HFFc6 (cell line): ENCODE measurements around the gene NOS1AP. TPM values are rescaled to one million over a fixed set of nuclear protein-coding genes. Genes with fewer than 3 reads are reported as not detected.

Experiments
- DNase-seq: peaks from one replicate; pipeline ENCODE4 v3.0.0-alpha.2; 2018
- H3K27ac Mint-ChIP-seq: 2 replicates; pipeline ENCODE4 v1.8.0; 2020; ENCODE audit warnings: mild to moderate bottlenecking, mixed read lengths
- H3K27me3 Mint-ChIP-seq: 2 replicates; pipeline ENCODE4 v1.8.0; 2021; ENCODE audit warnings: mild to moderate bottlenecking, moderate library complexity, mixed read lengths; ENCODE audit not compliant: insufficient read depth
- H3K36me3 Mint-ChIP-seq: 2 replicates; pipeline ENCODE4 v1.8.0; 2021; ENCODE audit warnings: low read depth, mixed read lengths
- H3K4me1 Mint-ChIP-seq: 2 replicates; pipeline ENCODE4 v1.8.0; 2020; ENCODE audit warnings: low read depth, mixed read lengths
- H3K4me3 Mint-ChIP-seq: 2 replicates; pipeline ENCODE4 v1.8.0; 2020; ENCODE audit warnings: mild to moderate bottlenecking, moderate library complexity, mixed read lengths
- H3K9me3 Mint-ChIP-seq: 2 replicates; pipeline ENCODE4 v1.8.0; 2020; ENCODE audit warnings: mild to moderate bottlenecking, mixed read lengths
- CTCF ChIP-seq: fragments of 200-600 bp; sonication (generic); IDR thresholded peaks from 2 replicates; pipeline ENCODE4 v1.5.0; 2021; ENCODE audit warnings: antibody characterized with exemption, mild to moderate bottlenecking
- total RNA-seq, 6 experiments: library from RNA; stranded (reverse); fragmentation: NEBNext Ultra II Directional; extraction: Animal tissue kit (Norgen Biotek cat#: 25700); gene quantifications; 2 replicates in 1 of 6; 3 replicates in 5 of 6; pipeline ENCODE4 v1.2.3, GENCODE V29; 2021

NOS1AP gene
- total RNA-seq, 6 experiments from 2014 or later: 0.11 to 0.62 (median 0.29) TPM

GRCh38 chr1:162383516-162383915 is 314.0 kb downstream of the NOS1AP start:
- no peak overlapping the region for H3K27ac Mint-ChIP-seq
- DNase-seq: no peak
- no peaks in the 10 kb centered on the region for H3K9me3 Mint-ChIP-seq
- no peak for TF ChIP-seq CTCF
- H3K4me3 Mint-ChIP-seq: no peak overlapping the region
- H3K27me3 Mint-ChIP-seq: peaks cover 32% of the 10 kb centered on the region
- H3K36me3 Mint-ChIP-seq: no peaks in the 10 kb centered on the region
- peaks cover under 1% of the 10 kb centered on the region; the same call in 1 of the 2 replicates for H3K4me1 Mint-ChIP-seq

DNA sequence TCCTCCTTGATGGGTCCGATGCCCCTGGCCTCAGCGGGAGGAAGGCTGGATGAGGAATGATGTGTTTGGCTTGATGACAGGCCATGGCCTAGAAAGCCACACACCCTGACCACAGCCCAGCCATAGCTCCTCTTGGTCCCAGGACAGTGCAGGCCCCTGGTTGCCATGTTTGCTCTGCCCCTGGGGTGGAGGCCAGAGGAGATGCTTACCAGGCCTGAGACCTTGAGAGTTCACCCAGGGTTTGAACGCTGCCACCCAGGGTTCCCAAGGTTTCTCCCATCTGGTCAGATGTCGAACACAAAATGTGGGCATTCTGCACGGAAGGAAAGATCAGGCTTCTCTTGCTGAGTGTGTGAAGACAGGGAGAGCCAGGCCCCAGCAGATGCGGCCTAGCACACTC is 314.6 kb downstream of the NOS1AP start:
- H3K4me1 Mint-ChIP-seq: peaks cover 6% of the 10 kb centered on the region
- peaks cover 38% of the 10 kb centered on the region for H3K27me3 Mint-ChIP-seq
- no peak for TF ChIP-seq CTCF
- H3K4me3 Mint-ChIP-seq: no peak overlapping the region
- DNase-seq: no peak
- no peak overlapping the region for H3K27ac Mint-ChIP-seq
- H3K36me3 Mint-ChIP-seq: no peaks in the 10 kb centered on the region
- no peaks in the 10 kb centered on the region for H3K9me3 Mint-ChIP-seq

- DNase-seq: no peak
- Mint-ChIP-seq H3K27me3 (peaks cover 43% of the 10 kb centered on the region), H3K9me3 (no peaks in the 10 kb centered on the region), H3K4me3 (no peak overlapping the region), H3K36me3 (no peaks in the 10 kb centered on the region), H3K4me1 (peaks cover 12% of the 10 kb centered on the region), H3K27ac (no peak overlapping the region)
- no peak for TF ChIP-seq CTCF
These were observed 315.2 kb downstream of the NOS1AP start for GRCh38 chr1:162384601-162385279.

GRCh38 chr1:162385280-162385623 is 315.8 kb downstream of the NOS1AP start:
- TF ChIP-seq CTCF: no peak
- Mint-ChIP-seq H3K27me3 (peaks cover 45% of the 10 kb centered on the region), H3K4me3 (no peak overlapping the region), H3K4me1 (peaks cover 12% of the 10 kb centered on the region), H3K9me3 (no peaks in the 10 kb centered on the region), H3K27ac (no peak overlapping the region), H3K36me3 (no peaks in the 10 kb centered on the region)
- DNase-seq: no peak

DNA sequence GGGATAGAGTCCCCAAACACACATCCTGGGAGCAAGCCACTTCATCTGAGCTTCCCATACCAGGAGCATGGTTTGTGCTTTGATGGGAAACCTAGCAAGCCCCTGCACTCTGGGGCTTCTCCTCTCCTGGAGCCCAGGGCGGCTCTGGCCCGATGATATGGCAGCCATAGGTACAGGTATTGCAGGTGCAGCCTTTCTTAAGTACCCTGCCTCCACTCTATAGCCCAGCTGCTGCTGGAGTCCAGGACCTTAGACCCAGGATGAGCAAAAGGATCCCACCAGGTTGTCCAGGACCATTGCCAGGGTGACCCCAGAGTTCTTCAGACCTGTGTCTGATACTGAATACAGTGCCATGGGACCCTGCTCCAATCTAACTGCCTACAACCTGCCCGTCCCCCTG is 316.2 kb downstream of the NOS1AP start:
- peaks cover 47% of the 10 kb centered on the region for H3K27me3 Mint-ChIP-seq
- no peak for TF ChIP-seq CTCF
- H3K27ac Mint-ChIP-seq: no peak overlapping the region
- no peaks in the 10 kb centered on the region for H3K36me3 Mint-ChIP-seq
- no peak for DNase-seq
- H3K9me3 Mint-ChIP-seq: no peaks in the 10 kb centered on the region
- H3K4me3 Mint-ChIP-seq: no peak overlapping the region
- H3K4me1 Mint-ChIP-seq: peaks cover 12% of the 10 kb centered on the region
